Hepatocyte (in vitro differentiated cells): Measurements from ENCODE around the gene INPP4B.

Experiments used
- EZH2 ChIP-seq: fragments of 200-600 bp; sonication (generic); IDR thresholded peaks from 2 replicates; pipeline ENCODE4 v1.6.1; 2016; ENCODE audit warnings: antibody characterized with exemption, mild to moderate bottlenecking, borderline replicate concordance
- EZH2phosphoT487 ChIP-seq: fragments of 200-600 bp; sonication (generic); IDR thresholded peaks from one replicate; pipeline ENCODE4 v1.6.1; 2018; ENCODE audit warnings: antibody characterized with exemption, mild to moderate bottlenecking, low read depth, moderate library complexity; ENCODE audit not compliant: unreplicated experiment, severe bottlenecking
- TF ChIP-seq, protein P1 (sequence below): fragments of 200-600 bp; sonication (generic); IDR thresholded peaks from 2 replicates; pipeline ENCODE4 v1.5.1; 2016; ENCODE audit warnings: antibody characterized with exemption, mild to moderate bottlenecking; ENCODE audit not compliant: poor library complexity

DNA sequence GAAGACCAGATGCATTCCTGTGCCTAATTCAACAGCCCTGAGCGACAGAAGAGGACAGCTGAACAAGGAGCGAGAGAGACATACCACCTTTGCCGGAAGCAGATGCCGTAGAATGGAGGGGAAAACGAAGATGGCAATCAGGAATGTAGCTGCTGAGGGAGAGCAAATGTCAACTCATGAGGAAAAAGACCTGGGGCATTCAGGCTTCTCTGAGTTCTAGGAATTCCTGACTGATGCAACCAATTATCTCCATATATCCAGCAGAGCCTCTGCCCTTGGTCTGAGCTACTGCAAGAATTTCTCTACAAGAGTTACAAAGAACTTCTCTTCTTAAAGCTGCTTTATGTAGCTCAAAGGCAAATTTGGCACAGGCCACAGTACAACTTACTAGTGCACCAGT is 40.5 kb upstream of the INPP4B start:
- TF ChIP-seq, protein P1, sequence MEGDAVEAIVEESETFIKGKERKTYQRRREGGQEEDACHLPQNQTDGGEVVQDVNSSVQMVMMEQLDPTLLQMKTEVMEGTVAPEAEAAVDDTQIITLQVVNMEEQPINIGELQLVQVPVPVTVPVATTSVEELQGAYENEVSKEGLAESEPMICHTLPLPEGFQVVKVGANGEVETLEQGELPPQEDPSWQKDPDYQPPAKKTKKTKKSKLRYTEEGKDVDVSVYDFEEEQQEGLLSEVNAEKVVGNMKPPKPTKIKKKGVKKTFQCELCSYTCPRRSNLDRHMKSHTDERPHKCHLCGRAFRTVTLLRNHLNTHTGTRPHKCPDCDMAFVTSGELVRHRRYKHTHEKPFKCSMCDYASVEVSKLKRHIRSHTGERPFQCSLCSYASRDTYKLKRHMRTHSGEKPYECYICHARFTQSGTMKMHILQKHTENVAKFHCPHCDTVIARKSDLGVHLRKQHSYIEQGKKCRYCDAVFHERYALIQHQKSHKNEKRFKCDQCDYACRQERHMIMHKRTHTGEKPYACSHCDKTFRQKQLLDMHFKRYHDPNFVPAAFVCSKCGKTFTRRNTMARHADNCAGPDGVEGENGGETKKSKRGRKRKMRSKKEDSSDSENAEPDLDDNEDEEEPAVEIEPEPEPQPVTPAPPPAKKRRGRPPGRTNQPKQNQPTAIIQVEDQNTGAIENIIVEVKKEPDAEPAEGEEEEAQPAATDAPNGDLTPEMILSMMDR: no peak
- no peak for TF ChIP-seq EZH2
- no peak for TF ChIP-seq EZH2phosphoT487
